Skeletal muscle tissue (tissue), 4 donors: ENCODE results near the gene IST1. TPM values are rescaled to one million over a fixed set of nuclear protein-coding genes. Genes with fewer than 3 reads are reported as not detected.

Experiments used
- H3K27ac ChIP-seq: one replicate; pipeline ENCODE4 v1.7.0; 2013; ENCODE audit warnings: mild to moderate bottlenecking, low read depth, low read length, inconsistent platforms
- H3K27me3 ChIP-seq, 3 donors: one replicate each; pipeline ENCODE4 v1.7.0; 2013; ENCODE audit warnings: low read length in 3 of 3; ENCODE audit not compliant: control insufficient read depth in 3 of 3, insufficient read depth in 3 of 3
- H3K36me3 ChIP-seq, 3 donors: one replicate each; pipeline ENCODE4 v1.7.0; 2013; ENCODE audit warnings: low read length in 3 of 3; ENCODE audit not compliant: control insufficient read depth in 3 of 3, insufficient read depth in 3 of 3
- H3K4me1 ChIP-seq, 3 donors: one replicate each; pipeline ENCODE4 v1.7.0; 2013; ENCODE audit warnings: low read length in 3 of 3, mild to moderate bottlenecking in 3 of 3; ENCODE audit not compliant: control insufficient read depth in 3 of 3, insufficient read depth in 3 of 3
- H3K4me3 ChIP-seq, 3 donors: one replicate each; pipeline ENCODE4 v1.7.0; 2013; ENCODE audit warnings: low read length in 3 of 3
- H3K9ac ChIP-seq, 3 donors: one replicate each; pipeline ENCODE4 v1.7.0; 2013; ENCODE audit warnings: low read length in 3 of 3, mild to moderate bottlenecking in 3 of 3, moderate library complexity in 2 of 3, low read depth in 1 of 3
- H3K9me3 ChIP-seq, 3 donors: one replicate each; pipeline ENCODE4 v1.7.0; 2013; ENCODE audit warnings: low read length in 3 of 3; ENCODE audit not compliant: control insufficient read depth in 3 of 3
- total RNA-seq: library from RNA; depleted of rRNA; stranded (reverse); fragments of >200 nt; gene quantifications from one replicate; pipeline ENCODE4 v1.2.3, GENCODE V29; 2014
- donor health status: Osteomylitis.

Gene IST1
- total RNA-seq, 1 donor from 2014 or later, result 114 TPM

GRCh38 chr16:71927787-71928186 is 32.5 kb downstream of the IST1 start:
- Histone ChIP-seq H3K4me3 (no peak overlapping the region), H3K9ac (no peak overlapping the region), H3K36me3 (peaks cover 30 to 39% (median 36%) of the 10 kb centered on the region in 3 donors), H3K27ac (no peak overlapping the region), H3K27me3 (no peaks in the 10 kb centered on the region), H3K4me1 (peaks cover 28 to 42% (median 29%) of the 10 kb centered on the region in 3 donors), H3K9me3 (no peaks in the 10 kb centered on the region)

GRCh38 chr16:71929048-71929447 is 33.7 kb downstream of the IST1 start:
- Histone ChIP-seq H3K27ac (peak overlapping the region; percentile 54), H3K36me3 (peaks cover 22 to 32% (median 27%) of the 10 kb centered on the region in 3 donors), H3K9ac (peak overlapping the region in 1 of 3 donors; percentile 8), H3K4me1 (peaks cover 28 to 49% (median 33%) of the 10 kb centered on the region in 3 donors), H3K27me3 (no peaks in the 10 kb centered on the region), H3K4me3 (no peak overlapping the region), H3K9me3 (no peaks in the 10 kb centered on the region)

- Histone ChIP-seq H3K9ac (no peak overlapping the region), H3K27me3 (no peaks in the 10 kb centered on the region), H3K36me3 (peaks cover 13 to 29% (median 26%) of the 10 kb centered on the region in 3 donors), H3K27ac (no peak overlapping the region), H3K9me3 (no peaks in the 10 kb centered on the region), H3K4me1 (peaks cover 28 to 52% (median 35%) of the 10 kb centered on the region in 3 donors), H3K4me3 (no peak overlapping the region)
These were observed 34.8 kb downstream of the IST1 start for GRCh38 chr16:71930013-71930563.

GRCh38 chr16:71931001-71931400 is 35.7 kb downstream of the IST1 start:
- H3K27ac ChIP-seq, result no peak overlapping the region
- peaks cover 28 to 52% (median 35%) of the 10 kb centered on the region in 3 donors for H3K4me1 ChIP-seq
- no peak overlapping the region for H3K9ac ChIP-seq
- no peaks in the 10 kb centered on the region for H3K9me3 ChIP-seq
- no peaks in the 10 kb centered on the region for H3K27me3 ChIP-seq
- H3K36me3 ChIP-seq, result peaks cover 13 to 26% (median 25%) of the 10 kb centered on the region in 3 donors
- no peak overlapping the region for H3K4me3 ChIP-seq

GRCh38 chr16:71931599-71931998 is 36.3 kb downstream of the IST1 start:
- no peak overlapping the region for H3K27ac ChIP-seq
- H3K4me1 ChIP-seq, result peaks cover 28 to 52% (median 35%) of the 10 kb centered on the region in 3 donors
- no peaks in the 10 kb centered on the region for H3K27me3 ChIP-seq
- H3K9ac ChIP-seq, result no peak overlapping the region
- peaks cover 11 to 24% (median 22%) of the 10 kb centered on the region in 3 donors for H3K36me3 ChIP-seq
- H3K9me3 ChIP-seq, result no peaks in the 10 kb centered on the region
- H3K4me3 ChIP-seq, result no peak overlapping the region

GRCh38 chr16:71933017-71933416 is 37.7 kb downstream of the IST1 start:
- H3K4me3 ChIP-seq, result no peak overlapping the region
- H3K9ac ChIP-seq, result no peak overlapping the region
- peak overlapping the region; percentile 66 for H3K27ac ChIP-seq
- H3K36me3 ChIP-seq, result peaks cover 3 to 17% (median 15%) of the 10 kb centered on the region in 3 donors
- peaks cover 19 to 41% (median 26%) of the 10 kb centered on the region in 3 donors for H3K4me1 ChIP-seq
- H3K27me3 ChIP-seq, result no peaks in the 10 kb centered on the region
- H3K9me3 ChIP-seq, result no peaks in the 10 kb centered on the region

GRCh38 chr16:71933913-71934695 is 38.8 kb downstream of the IST1 start:
- Histone ChIP-seq H3K4me1 (peaks cover 8 to 30% (median 16%) of the 10 kb centered on the region in 3 donors), H3K4me3 (no peak overlapping the region), H3K27me3 (no peaks in the 10 kb centered on the region), H3K36me3 (peaks cover 0 to 11% (median 10%) of the 10 kb centered on the region in 3 donors), H3K9ac (no peak overlapping the region), H3K9me3 (no peaks in the 10 kb centered on the region), H3K27ac (peak overlapping the region; percentile 66)

GRCh38 chr16:71937868-71938510 is 42.7 kb downstream of the IST1 start:
- H3K4me1 ChIP-seq, result peaks cover 0 to 17% (median 6%) of the 10 kb centered on the region in 3 donors
- H3K4me3 ChIP-seq, result no peak overlapping the region
- no peaks in the 10 kb centered on the region for H3K27me3 ChIP-seq
- H3K9ac ChIP-seq, result no peak overlapping the region
- peaks cover 0 to 11% (median 10%) of the 10 kb centered on the region in 3 donors for H3K36me3 ChIP-seq
- H3K9me3 ChIP-seq, result no peaks in the 10 kb centered on the region
- H3K27ac ChIP-seq, result no peak overlapping the region

GRCh38 chr16:71943887-71944286 is 48.6 kb downstream of the IST1 start:
- Histone ChIP-seq H3K27me3 (no peaks in the 10 kb centered on the region), H3K4me1 (no peaks in the 10 kb centered on the region), H3K9ac (no peak overlapping the region), H3K9me3 (no peaks in the 10 kb centered on the region), H3K36me3 (no peaks in the 10 kb centered on the region), H3K4me3 (no peak overlapping the region), H3K27ac (no peak overlapping the region)

- no peak overlapping the region for H3K27ac ChIP-seq
- no peaks in the 10 kb centered on the region for H3K36me3 ChIP-seq
- H3K4me1 ChIP-seq, result no peaks in the 10 kb centered on the region
- no peak overlapping the region for H3K4me3 ChIP-seq
- H3K9me3 ChIP-seq, result no peaks in the 10 kb centered on the region
- H3K9ac ChIP-seq, result no peak overlapping the region
- H3K27me3 ChIP-seq, result no peaks in the 10 kb centered on the region
These were observed 50.3 kb downstream of the IST1 start for GRCh38 chr16:71945616-71946015.
